ENCODE measurements around the gene SVIL.
"Not testable (repeated sequence)": the region's sequence is repeated elsewhere in the genome, so short reads cannot be mapped to it uniquely, and the experiment has no call there.

The SVIL gene

GRCh38 chr10:29584436-29584835 is 50.3 kb downstream of the SVIL start:
- DNase-seq (ENCODE audit: low read depth in 1 of 2, low spot score in 1 of 2): no peak
- no peak for TF ChIP-seq JUND (IDR thresholded peaks at IDR 0.05; ENCODE audit: low read depth)
- in situ Hi-C loops (cut with HindIII; ENCODE audit: low pct_unique_long_range_greater_than_20kb, low sequenced_read_pairs): no loop called here

- in situ Hi-C loops (cut with HindIII; ENCODE audit: low pct_unique_long_range_greater_than_20kb, low sequenced_read_pairs): no loop called here
- TF ChIP-seq JUND (IDR thresholded peaks at IDR 0.05; ENCODE audit: low read depth): no peak
- DNase-seq (ENCODE audit: low read depth in 1 of 2, low spot score in 1 of 2): no peak
These were observed 51.1 kb downstream of the SVIL start for GRCh38 chr10:29583674-29584073.

GRCh38 chr10:29582769-29583168 is 52.0 kb downstream of the SVIL start:
- DNase-seq (ENCODE audit: low read depth in 1 of 2, low spot score in 1 of 2); in situ Hi-C loops (cut with HindIII; ENCODE audit: low pct_unique_long_range_greater_than_20kb, low sequenced_read_pairs): not testable (repeated sequence)

GRCh38 chr10:29579455-29579970 is 55.3 kb downstream of the SVIL start:
- DNase-seq (ENCODE audit: low read depth in 1 of 2, low spot score in 1 of 2): no peak
- in situ Hi-C loops (cut with HindIII; ENCODE audit: low pct_unique_long_range_greater_than_20kb, low sequenced_read_pairs): no loop called here
- TF ChIP-seq JUND (IDR thresholded peaks at IDR 0.05; ENCODE audit: low read depth): no peak

GRCh38 chr10:29578457-29578856 is 56.3 kb downstream of the SVIL start:
- TF ChIP-seq JUND (IDR thresholded peaks at IDR 0.05; ENCODE audit: low read depth): no peak
- no peak for DNase-seq (ENCODE audit: low read depth in 1 of 2, low spot score in 1 of 2)
- in situ Hi-C loops (cut with HindIII; ENCODE audit: low pct_unique_long_range_greater_than_20kb, low sequenced_read_pairs): no loop called here

GRCh38 chr10:29576681-29577080 is 58.1 kb downstream of the SVIL start:
- no peak for DNase-seq (ENCODE audit: low read depth in 1 of 2, low spot score in 1 of 2)
- in situ Hi-C loops (cut with HindIII; ENCODE audit: low pct_unique_long_range_greater_than_20kb, low sequenced_read_pairs): no loop called here
- TF ChIP-seq JUND (IDR thresholded peaks at IDR 0.05; ENCODE audit: low read depth): no peak

GRCh38 chr10:29575098-29575455 is 59.7 kb downstream of the SVIL start:
- in situ Hi-C loops (cut with HindIII; ENCODE audit: low pct_unique_long_range_greater_than_20kb, low sequenced_read_pairs): no loop called here
- no peak for DNase-seq (ENCODE audit: low read depth in 1 of 2, low spot score in 1 of 2)
- no peak for TF ChIP-seq JUND (IDR thresholded peaks at IDR 0.05; ENCODE audit: low read depth)

GRCh38 chr10:29574212-29575097 is 60.3 kb downstream of the SVIL start:
- not testable (repeated sequence) for DNase-seq (ENCODE audit: low read depth in 1 of 2, low spot score in 1 of 2)

GRCh38 chr10:29570248-29570647 is 64.5 kb downstream of the SVIL start:
- in situ Hi-C loops (cut with HindIII; ENCODE audit: low pct_unique_long_range_greater_than_20kb, low sequenced_read_pairs); DNase-seq (ENCODE audit: low read depth in 1 of 2, low spot score in 1 of 2): not testable (repeated sequence)

More at GRCh38 chr10:29574212-29575097, 60.3 kb downstream of the SVIL start:
- in situ Hi-C loops (cut with HindIII; ENCODE audit: low pct_unique_long_range_greater_than_20kb, low sequenced_read_pairs): not testable (repeated sequence)

GRCh38 chr10:29569795-29570194 is 65.0 kb downstream of the SVIL start:
- in situ Hi-C loops (cut with HindIII; ENCODE audit: low pct_unique_long_range_greater_than_20kb, low sequenced_read_pairs): no loop called here
- no peak for DNase-seq (ENCODE audit: low read depth in 1 of 2, low spot score in 1 of 2)

GRCh38 chr10:29567003-29567402 is 67.8 kb downstream of the SVIL start:
- TF ChIP-seq JUND (IDR thresholded peaks at IDR 0.05; ENCODE audit: low read depth): no peak
- in situ Hi-C loops (cut with HindIII; ENCODE audit: low pct_unique_long_range_greater_than_20kb, low sequenced_read_pairs): no loop called here
- no peak for DNase-seq (ENCODE audit: low read depth in 1 of 2, low spot score in 1 of 2)

More at GRCh38 chr10:29569795-29570194, 65.0 kb downstream of the SVIL start:
- no peak for TF ChIP-seq JUND (IDR thresholded peaks at IDR 0.05; ENCODE audit: low read depth)

GRCh38 chr10:29566209-29566608 is 68.6 kb downstream of the SVIL start:
- DNase-seq (ENCODE audit: low read depth in 1 of 2, low spot score in 1 of 2); in situ Hi-C loops (cut with HindIII; ENCODE audit: low pct_unique_long_range_greater_than_20kb, low sequenced_read_pairs): not testable (repeated sequence)

- in situ Hi-C loops (cut with HindIII; ENCODE audit: low pct_unique_long_range_greater_than_20kb, low sequenced_read_pairs): no loop called here
- DNase-seq (ENCODE audit: low read depth in 1 of 2, low spot score in 1 of 2): no peak
- no peak for TF ChIP-seq JUND (IDR thresholded peaks at IDR 0.05; ENCODE audit: low read depth)
These were observed 71.2 kb downstream of the SVIL start for GRCh38 chr10:29563420-29564035.

GRCh38 chr10:29563006-29563405 is 71.8 kb downstream of the SVIL start:
- in situ Hi-C loops (cut with HindIII; ENCODE audit: low pct_unique_long_range_greater_than_20kb, low sequenced_read_pairs); DNase-seq (ENCODE audit: low read depth in 1 of 2, low spot score in 1 of 2): not testable (repeated sequence)
